ENCODE measurements around the gene TMEM247. TPM values are rescaled to one million over a fixed set of nuclear protein-coding genes. Genes with fewer than 3 reads are reported as not detected.

The TMEM247 gene
- total RNA-seq, 4 donors from 2014 or later: not detected

DNA sequence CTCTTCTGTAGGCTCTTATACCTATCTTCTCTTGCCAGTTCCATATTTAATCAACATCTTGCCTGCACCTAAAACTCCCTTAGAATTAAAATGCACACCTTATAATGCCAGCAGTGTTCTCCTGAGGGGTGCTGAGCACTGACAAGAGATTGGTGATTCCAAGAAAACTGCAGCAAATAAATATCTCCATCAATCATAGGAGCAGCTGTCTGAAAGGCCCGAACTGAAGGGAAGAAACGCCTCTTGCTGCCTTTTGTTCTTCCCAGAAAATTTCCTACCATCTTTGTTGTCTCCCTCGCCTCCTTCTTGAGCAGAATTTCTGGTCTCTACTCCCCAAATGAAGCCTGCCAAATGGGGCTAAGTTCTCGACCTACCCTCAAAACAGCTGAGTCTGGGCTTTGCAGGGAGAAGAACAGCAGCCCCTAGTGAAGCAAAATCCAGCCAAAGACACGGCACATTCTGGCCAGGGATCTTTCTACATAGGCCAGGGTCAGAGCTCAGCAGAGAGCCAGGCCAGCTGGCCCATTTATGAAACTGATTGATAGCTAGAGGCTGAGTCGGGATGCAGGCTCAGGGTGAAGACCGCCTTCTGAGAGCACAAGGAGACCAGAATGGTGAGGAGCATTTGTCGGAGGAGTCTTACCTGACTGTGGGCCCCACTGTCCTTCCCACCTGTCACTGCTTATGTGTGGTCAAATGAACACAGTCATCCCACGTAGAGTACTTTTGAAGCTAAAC lies 20.4 kb upstream of the TMEM247 start:
- H3K4me1 ChIP-seq: peaks cover 11 to 38% (median 14%) of the 10 kb centered on the region in 3 donors
- intact Hi-C loops (cut with DNase I): loop anchor here (10.0 kb wide), 1 partner anchor 74 kb away; no protein-coding TSS in a partner anchor
- TF ChIP-seq POLR2A (IDR thresholded peaks at IDR 0.05): no peak
- TF ChIP-seq, protein P1, sequence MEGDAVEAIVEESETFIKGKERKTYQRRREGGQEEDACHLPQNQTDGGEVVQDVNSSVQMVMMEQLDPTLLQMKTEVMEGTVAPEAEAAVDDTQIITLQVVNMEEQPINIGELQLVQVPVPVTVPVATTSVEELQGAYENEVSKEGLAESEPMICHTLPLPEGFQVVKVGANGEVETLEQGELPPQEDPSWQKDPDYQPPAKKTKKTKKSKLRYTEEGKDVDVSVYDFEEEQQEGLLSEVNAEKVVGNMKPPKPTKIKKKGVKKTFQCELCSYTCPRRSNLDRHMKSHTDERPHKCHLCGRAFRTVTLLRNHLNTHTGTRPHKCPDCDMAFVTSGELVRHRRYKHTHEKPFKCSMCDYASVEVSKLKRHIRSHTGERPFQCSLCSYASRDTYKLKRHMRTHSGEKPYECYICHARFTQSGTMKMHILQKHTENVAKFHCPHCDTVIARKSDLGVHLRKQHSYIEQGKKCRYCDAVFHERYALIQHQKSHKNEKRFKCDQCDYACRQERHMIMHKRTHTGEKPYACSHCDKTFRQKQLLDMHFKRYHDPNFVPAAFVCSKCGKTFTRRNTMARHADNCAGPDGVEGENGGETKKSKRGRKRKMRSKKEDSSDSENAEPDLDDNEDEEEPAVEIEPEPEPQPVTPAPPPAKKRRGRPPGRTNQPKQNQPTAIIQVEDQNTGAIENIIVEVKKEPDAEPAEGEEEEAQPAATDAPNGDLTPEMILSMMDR (IDR thresholded peaks at IDR 0.05): no peak
- no peaks in the 10 kb centered on the region for H3K36me3 ChIP-seq
- 71 to 89% methylated on average over 7 to 9 of the region's 9 CpGs for whole genome bisulfite sequencing, 2 donors
- no peak overlapping the region for H3K4me3 ChIP-seq
- peak overlapping the region in 1 of 4 donors; percentile 8 for H3K27ac ChIP-seq
- no peaks in the 10 kb centered on the region for H3K27me3 ChIP-seq
- DNase-seq: no peak
- H3K9me3 ChIP-seq: no peaks in the 10 kb centered on the region

DNA sequence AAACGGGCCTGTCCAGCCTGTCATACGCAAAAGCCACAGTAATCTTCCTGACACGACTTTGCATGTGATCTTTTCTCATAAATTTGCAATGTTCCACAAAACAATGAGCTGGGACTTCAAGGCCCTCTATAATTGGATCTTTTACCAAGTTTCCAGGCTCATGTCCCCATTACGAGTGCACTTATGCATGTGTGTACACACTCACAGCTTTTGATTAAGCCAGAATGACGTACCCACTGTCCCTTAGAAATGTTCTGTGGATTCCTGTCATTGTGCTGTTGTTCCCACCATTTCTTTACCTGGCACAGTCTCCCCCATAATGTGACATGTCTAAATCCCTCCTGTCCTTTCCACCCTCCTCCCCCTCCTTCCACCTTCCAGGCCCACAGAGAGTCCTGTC lies 19.7 kb upstream of the TMEM247 start:
- peaks cover 11 to 43% (median 14%) of the 10 kb centered on the region in 3 donors for H3K4me1 ChIP-seq
- TF ChIP-seq, protein P1 (IDR thresholded peaks at IDR 0.05): no peak
- no peak overlapping the region for H3K4me3 ChIP-seq
- no peaks in the 10 kb centered on the region for H3K9me3 ChIP-seq
- H3K27me3 ChIP-seq: no peaks in the 10 kb centered on the region
- DNase-seq: no peak
- intact Hi-C loops (cut with DNase I): loop anchor here (10.0 kb wide), 1 partner anchor 75 kb away; no protein-coding TSS in a partner anchor
- H3K27ac ChIP-seq: peak overlapping the region in 3 of 4 donors; percentile 52 to 74 (median 64)
- 59 to 74% methylated on average over 5 of the region's 5 CpGs for WGBS, 2 donors
- H3K36me3 ChIP-seq: no peaks in the 10 kb centered on the region

DNA sequence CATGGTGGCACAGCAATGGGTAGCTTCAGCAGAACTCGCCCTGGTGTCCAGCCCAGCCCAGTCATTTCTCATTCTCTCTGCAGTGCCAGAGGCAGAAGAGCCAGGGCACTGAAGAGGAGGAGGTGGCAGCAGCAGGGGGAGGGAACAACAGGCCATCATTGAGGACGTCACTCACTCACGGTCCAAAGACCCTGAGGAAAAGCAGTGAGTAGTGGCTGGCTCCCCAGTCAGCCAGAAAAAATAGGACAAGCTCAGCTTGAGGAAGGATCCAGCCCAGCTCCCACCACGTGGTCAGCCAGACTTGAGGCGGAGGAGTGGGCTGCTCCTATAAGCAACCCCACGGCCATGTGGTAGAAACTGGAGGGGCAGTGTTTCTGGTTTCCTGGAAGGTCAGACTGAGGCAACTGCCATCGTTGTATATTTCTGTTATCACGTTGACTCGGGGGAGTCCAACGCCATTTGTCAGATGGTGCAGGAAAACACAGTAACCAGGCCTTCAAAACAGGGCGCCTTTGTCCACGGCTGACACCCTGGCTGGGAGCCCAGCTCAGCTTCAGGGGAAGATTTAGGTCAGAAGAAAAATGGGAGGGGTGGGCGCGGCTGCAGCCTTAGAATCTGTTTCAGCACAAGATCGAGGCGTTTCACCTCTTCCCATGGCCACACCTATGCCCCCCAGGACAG lies 19.0 kb upstream of the TMEM247 start:
- Histone ChIP-seq H3K36me3 (no peaks in the 10 kb centered on the region), H3K27ac (peak overlapping the region in 3 of 4 donors; percentile 52 to 74 (median 64)), H3K27me3 (no peaks in the 10 kb centered on the region), H3K4me1 (peaks cover 11 to 43% (median 14%) of the 10 kb centered on the region in 3 donors), H3K4me3 (no peak overlapping the region), H3K9me3 (no peaks in the 10 kb centered on the region)
- TF ChIP-seq, protein P1 (IDR thresholded peaks at IDR 0.05): no peak
- TF ChIP-seq POLR2A (IDR thresholded peaks at IDR 0.05): no peak
- no peak for DNase-seq
- intact Hi-C loops (cut with DNase I): no loop called here
- 36 to 48% methylated on average over 7 to 14 of the region's 16 CpGs for WGBS, 2 donors

DNA sequence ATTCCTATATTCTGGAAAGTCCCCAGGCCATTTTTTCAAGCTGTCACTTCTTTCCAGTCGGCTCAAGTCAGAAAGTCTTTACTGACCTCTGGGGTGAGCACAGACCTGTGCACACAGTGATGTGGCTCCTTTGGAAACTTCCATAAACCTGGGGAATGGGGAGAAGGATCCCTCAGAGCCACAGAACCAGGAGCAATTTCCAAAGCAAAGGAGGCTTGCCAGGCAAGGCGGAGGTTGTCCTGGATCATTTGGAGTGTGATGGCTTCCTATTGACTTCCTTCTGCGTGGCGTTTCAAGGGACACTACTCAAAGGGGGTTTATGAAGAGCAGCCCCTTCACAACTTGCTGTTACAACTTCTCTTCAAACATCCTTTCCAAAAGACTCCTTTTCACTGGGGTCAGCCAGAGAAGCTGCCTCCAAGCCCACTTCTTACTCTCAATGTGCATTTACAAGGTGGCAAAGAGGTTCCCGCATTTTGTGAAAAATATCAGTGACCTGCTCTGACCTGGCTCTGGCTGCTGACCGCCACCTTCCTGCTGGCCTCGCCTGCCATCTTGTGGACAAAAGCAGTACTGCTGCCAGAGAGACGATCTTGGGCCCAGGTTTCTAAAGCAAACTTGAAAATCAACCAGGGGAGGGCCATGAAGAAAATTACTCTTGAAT lies 18.2 kb upstream of the TMEM247 start:
- 0 to 15% methylated on average over 4 to 8 of the region's 8 CpGs for WGBS, 2 donors
- intact Hi-C loops (cut with DNase I): no loop called here
- no peaks in the 10 kb centered on the region for H3K36me3 ChIP-seq
- H3K27ac ChIP-seq: peak overlapping the region in 3 of 4 donors; percentile 52 to 74 (median 64)
- no peaks in the 10 kb centered on the region for H3K27me3 ChIP-seq
- DNase-seq: peak; percentile 4
- TF ChIP-seq, protein P1 (IDR thresholded peaks at IDR 0.05): peak; percentile 94 to 100 (median 100)
- no peak for TF ChIP-seq POLR2A (IDR thresholded peaks at IDR 0.05)
- no peaks in the 10 kb centered on the region for H3K9me3 ChIP-seq
- no peak overlapping the region for H3K4me3 ChIP-seq
- H3K4me1 ChIP-seq: peaks cover 11 to 43% (median 14%) of the 10 kb centered on the region in 3 donors
